GM12874 (cell line): ENCODE data around the gene COX6A1.

Experiments used
- TF ChIP-seq, protein P1 (sequence below): IDR thresholded peaks from 2 replicates; pipeline ENCODE4 v1.5.1; 2011; ENCODE audit warnings: low read depth, mild to moderate bottlenecking, control low read depth, low read length, moderate library complexity; ENCODE audit not compliant: insufficient read depth

Gene COX6A1

GRCh38 chr12:120437735-120438494 is at the start of gene COX6A1:
COX6A1 (plus strand) TSS chr12:120438113; CDS start chr12:120438127, 14 bp downstream.
- TF ChIP-seq, protein P1, sequence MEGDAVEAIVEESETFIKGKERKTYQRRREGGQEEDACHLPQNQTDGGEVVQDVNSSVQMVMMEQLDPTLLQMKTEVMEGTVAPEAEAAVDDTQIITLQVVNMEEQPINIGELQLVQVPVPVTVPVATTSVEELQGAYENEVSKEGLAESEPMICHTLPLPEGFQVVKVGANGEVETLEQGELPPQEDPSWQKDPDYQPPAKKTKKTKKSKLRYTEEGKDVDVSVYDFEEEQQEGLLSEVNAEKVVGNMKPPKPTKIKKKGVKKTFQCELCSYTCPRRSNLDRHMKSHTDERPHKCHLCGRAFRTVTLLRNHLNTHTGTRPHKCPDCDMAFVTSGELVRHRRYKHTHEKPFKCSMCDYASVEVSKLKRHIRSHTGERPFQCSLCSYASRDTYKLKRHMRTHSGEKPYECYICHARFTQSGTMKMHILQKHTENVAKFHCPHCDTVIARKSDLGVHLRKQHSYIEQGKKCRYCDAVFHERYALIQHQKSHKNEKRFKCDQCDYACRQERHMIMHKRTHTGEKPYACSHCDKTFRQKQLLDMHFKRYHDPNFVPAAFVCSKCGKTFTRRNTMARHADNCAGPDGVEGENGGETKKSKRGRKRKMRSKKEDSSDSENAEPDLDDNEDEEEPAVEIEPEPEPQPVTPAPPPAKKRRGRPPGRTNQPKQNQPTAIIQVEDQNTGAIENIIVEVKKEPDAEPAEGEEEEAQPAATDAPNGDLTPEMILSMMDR: 0 out of 2 replicates have a peak, but pooled peaks have one; percentile 14

DNA sequence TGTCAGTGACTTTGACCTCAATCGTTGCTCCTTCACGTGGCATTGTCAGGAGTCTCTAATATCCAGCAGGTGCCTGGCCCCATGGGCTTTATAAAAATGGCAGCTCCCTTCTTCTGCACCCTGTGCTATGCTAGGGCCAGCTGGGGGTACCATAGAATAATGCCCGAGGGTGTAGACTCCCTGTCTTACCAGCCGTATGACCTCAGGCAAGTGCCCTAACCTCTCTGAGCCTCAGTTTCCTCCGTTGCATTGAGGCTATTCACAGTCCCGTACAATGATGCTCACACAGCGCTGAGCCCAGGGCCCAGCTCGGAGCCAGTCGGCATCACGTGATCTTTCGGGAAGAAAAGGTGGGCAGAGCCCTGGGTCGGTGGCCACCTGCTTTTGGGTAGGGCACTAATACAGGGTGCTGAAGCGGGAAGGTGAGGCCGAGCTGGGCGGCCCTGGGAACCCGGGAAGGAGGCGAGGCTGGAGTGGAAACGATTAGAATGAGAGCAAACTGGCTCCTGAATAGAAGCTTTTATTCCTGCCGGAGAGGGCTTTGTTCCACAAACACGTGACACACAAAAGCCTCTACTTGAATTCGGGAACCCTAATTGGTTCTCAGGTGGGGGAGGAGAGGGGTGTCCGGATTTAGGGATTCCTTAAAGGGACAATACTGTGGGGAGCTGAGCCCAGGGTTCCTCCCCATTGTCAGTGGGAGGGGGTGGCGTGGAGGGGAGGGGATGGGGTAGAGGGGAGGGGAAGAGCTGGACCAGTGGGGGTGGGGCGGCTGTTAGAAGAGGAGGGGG is 49.0 kb upstream of the COX6A1 start:
- TF ChIP-seq, protein P1: no peak

DNA sequence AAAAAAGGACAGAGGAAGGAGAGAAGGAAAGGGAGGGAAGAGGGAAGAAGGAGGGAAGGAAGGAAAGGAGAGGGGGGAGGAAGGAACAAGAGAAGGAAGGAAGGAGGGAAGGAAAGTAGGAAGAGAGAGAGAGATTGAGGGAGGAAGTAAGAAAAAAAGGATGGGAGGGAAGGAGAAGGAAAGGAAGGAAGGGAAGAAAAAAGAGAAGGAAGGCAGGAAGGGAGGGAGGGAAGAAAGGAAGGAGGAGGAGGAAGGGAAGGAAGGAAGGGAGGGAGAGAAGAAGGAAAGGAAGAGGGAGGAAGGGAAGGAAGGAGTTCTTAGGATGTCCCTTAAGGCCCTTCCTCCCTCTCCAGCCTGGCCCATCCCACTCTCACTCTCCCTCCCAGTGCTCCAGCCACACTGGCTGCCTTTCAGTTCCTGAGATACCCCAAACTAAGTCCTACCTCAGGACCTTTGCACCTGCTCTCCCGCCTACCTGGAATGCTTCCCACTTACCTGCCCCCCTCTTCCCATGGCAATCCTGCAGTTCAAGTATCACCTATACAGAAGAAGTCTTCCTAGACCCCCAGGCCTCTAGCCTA is 47.3 kb upstream of the COX6A1 start:
- TF ChIP-seq, protein P1: no peak

DNA sequence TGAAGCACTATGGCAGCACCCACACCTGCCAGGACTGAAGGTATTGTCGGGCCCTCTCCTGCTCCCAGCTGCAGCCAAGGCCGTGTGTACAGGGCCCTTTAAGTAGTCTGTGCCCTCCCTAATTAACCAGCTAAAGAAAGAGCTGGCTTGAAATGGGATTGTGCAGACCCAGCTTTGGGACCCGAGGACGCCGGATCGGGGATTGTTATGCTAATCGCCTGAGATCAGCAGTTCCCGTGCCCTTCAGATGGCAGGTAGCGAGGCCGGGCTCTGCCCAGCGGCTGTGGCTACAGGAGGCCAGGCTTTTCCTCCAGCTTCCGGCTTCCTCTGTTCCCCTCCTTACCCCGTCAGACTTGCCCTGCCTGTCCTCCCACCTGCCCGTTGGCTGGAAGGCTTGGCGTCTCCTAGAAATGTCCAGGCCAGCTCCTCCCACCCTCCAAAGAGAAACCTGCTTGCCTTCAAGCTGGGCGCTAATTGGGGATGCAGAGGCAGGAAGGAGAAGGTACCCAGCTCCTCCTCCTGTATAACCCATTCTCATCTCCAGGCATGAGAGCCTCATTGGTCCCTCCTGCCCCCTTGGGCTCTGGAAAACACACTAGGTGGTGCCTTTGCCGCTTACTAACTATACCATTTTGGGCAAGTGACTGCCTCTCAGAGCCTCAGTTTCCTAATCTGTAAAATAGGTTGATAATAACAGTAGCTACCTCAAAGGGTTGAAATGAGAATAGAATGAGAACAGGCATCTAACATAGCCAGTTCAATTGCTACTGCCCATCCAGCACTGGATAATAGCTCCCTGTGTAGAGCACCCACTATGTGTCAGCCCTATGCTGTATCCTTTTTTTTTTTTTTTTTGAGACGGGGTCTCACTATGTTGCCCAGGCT is 43.2 kb upstream of the COX6A1 start:
- TF ChIP-seq, protein P1: no peak

DNA sequence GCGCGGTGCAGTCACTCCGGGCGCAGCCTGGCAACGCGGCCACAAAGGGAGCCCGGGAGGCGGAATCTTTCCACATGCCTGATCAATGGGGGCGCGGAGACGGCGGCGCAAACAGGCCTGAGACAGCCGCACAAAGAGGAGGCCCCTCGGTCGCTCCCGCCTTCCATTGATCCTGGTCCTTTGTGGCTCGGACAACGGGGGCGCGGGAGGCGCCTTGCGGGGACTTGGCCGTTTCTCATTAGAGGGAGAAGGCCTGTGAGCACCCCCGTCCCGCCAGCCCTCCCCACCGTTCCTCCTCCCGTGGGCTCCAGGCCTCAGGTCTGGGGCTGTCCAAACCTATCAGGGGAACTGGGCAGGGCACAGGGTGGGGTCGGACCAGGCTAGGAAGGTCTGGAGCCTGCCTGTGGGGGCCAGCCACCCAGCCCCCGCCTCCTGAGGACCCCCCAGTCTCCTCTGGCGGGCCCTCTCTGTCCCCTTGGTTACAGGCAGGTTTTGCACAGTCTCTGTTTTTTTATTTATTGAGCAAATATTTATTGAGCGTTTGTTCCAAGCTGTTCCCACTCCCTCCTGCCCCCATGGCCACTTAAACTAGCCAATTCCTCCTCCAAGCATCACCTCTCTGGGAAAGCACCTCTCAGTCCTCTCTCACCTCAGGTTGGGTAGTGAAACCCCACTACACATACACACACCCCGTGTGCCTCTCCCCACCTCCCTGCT is 39.9 kb upstream of the COX6A1 start:
- TF ChIP-seq, protein P1: no peak

DNA sequence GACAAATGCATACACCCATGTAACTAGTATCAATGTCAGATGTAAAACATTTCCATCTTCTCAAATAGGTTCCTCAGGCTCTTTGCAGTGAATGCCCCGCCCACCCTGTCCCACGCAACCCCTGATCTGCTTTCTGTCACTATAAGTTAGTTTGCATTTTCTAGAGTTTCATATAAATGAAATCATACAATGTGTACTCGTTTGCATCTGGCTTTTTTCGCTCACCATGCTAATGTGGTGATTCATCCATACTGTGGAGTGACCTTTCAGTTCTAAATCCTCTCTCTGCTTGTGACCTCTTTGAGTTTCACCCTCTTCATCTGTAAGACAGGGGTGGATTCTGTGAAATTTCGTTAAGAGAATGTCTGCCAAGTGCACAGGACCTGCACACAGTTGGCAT is 38.4 kb upstream of the COX6A1 start:
- TF ChIP-seq, protein P1: no peak
